HepG2 (cell line): Measurements from ENCODE around the gene NINJ2. TPM values are rescaled to one million over a fixed set of nuclear protein-coding genes. Genes with fewer than 3 reads are reported as not detected.

Experiments
- AHDC1 ChIP-seq: sonication (generic); formaldehyde crosslinking; IDR thresholded peaks from 2 replicates; pipeline ENCODE4 v1.5.1; 2020; ENCODE audit warnings: mild to moderate bottlenecking, missing genetic modification reagents, borderline replicate concordance
- ATF7 ChIP-seq, 2 experiments: fragments of 450-650 bp in 1 of 2; sonication (generic) in 1 of 2; formaldehyde crosslinking in 1 of 2; IDR thresholded peaks; 2 replicates each; pipeline versions ENCODE4 v1.4.0 to v1.6.1; 2016 to 2020; ENCODE audit warnings: antibody characterized with exemption in 1 of 2, mild to moderate bottlenecking in 1 of 2, missing genetic modification reagents in 1 of 2
- ATF7-NPFF ChIP-seq: sonication (generic); formaldehyde crosslinking; IDR thresholded peaks from 2 replicates; pipeline ENCODE4 v1.8.1; 2023; ENCODE audit warnings: mild to moderate bottlenecking, low read depth, missing genetic modification reagents, moderate library complexity
- BRF2 ChIP-seq: sonication (generic); formaldehyde crosslinking; IDR thresholded peaks from 2 replicates; pipeline ENCODE4 v1.8.1; 2022; ENCODE audit warnings: mild to moderate bottlenecking, missing genetic modification reagents
- FOSL1 ChIP-seq: sonication (generic); formaldehyde crosslinking; IDR thresholded peaks from 2 replicates; pipeline ENCODE4 v1.9.0; 2021; ENCODE audit warnings: missing genetic modification reagents, borderline replicate concordance
- FOXK2 ChIP-seq: fragments of 450-650 bp; IDR thresholded peaks from 2 replicates; pipeline ENCODE4 v1.6.1; 2016
- GLI4 ChIP-seq: sonication (generic); formaldehyde crosslinking; IDR thresholded peaks from 2 replicates; pipeline ENCODE4 v1.5.1; 2020; ENCODE audit warnings: missing genetic modification reagents, mild to moderate bottlenecking, moderate library complexity, borderline replicate concordance
- HDAC2 ChIP-seq: sonication (generic); formaldehyde crosslinking; IDR thresholded peaks from 2 replicates; pipeline ENCODE4 v1.4.0; 2020; ENCODE audit warnings: missing genetic modification reagents
- HMG20A ChIP-seq: IDR thresholded peaks from 2 replicates; pipeline ENCODE4 v1.6.1; 2016; ENCODE audit warnings: borderline replicate concordance
- IKZF1 ChIP-seq: fragments of 450-650 bp; IDR thresholded peaks from 2 replicates; pipeline ENCODE4 v1.7.1; 2016
- IRF9 ChIP-seq: sonication (generic); formaldehyde crosslinking; IDR thresholded peaks from 2 replicates; pipeline ENCODE4 v1.8.0; 2022; ENCODE audit warnings: missing genetic modification reagents, mild to moderate bottlenecking, borderline replicate concordance
- JARID2 ChIP-seq: sonication (generic); formaldehyde crosslinking; IDR thresholded peaks from 2 replicates; pipeline ENCODE4 v1.8.1; 2023; ENCODE audit warnings: missing genetic modification reagents, inconsistent platforms; ENCODE audit not compliant: insufficient replicate concordance
- PHF5A ChIP-seq: IDR thresholded peaks from one replicate; pipeline ENCODE4 v1.6.1; 2018; ENCODE audit warnings: low read depth, missing genetic modification reagents; ENCODE audit not compliant: unreplicated experiment
- RBAK ChIP-seq: sonication (generic); formaldehyde crosslinking; IDR thresholded peaks from 2 replicates; pipeline ENCODE4 v1.5.1; 2020; ENCODE audit warnings: mild to moderate bottlenecking, missing genetic modification reagents
- TARDBP ChIP-seq: sonication (generic); formaldehyde crosslinking; IDR thresholded peaks from 2 replicates; pipeline ENCODE4 v1.8.0; 2022; ENCODE audit warnings: mild to moderate bottlenecking, missing genetic modification reagents
- ZNF205 ChIP-seq: IDR thresholded peaks from 2 replicates; pipeline ENCODE4 v1.6.1; 2018; ENCODE audit warnings: missing biosample characterization, missing genetic modification reagents
- ZNF468 ChIP-seq: sonication (generic); formaldehyde crosslinking; IDR thresholded peaks from 2 replicates; pipeline ENCODE4 v1.8.0; 2022; ENCODE audit warnings: mild to moderate bottlenecking, moderate library complexity, missing genetic modification reagents
- ZNF552 ChIP-seq: sonication (generic); formaldehyde crosslinking; IDR thresholded peaks from 2 replicates; pipeline ENCODE4 v1.9.0; 2022; ENCODE audit warnings: missing genetic modification reagents, mild to moderate bottlenecking, borderline replicate concordance
- ZNF619 ChIP-seq: sonication (generic); formaldehyde crosslinking; IDR thresholded peaks from 2 replicates; pipeline ENCODE4 v1.4.0; 2020; ENCODE audit warnings: mild to moderate bottlenecking, missing genetic modification reagents
- ZNF670 ChIP-seq: sonication (generic); formaldehyde crosslinking; IDR thresholded peaks from 2 replicates; pipeline ENCODE4 v1.8.0; 2022; ENCODE audit warnings: mild to moderate bottlenecking, missing genetic modification reagents, borderline replicate concordance
- ZNF709 ChIP-seq: sonication (generic); formaldehyde crosslinking; IDR thresholded peaks from 2 replicates; pipeline ENCODE4 v1.5.0; 2020; ENCODE audit warnings: mild to moderate bottlenecking, missing genetic modification reagents
- ZSCAN9 ChIP-seq: IDR thresholded peaks from 2 replicates; pipeline ENCODE4 v1.6.1; 2016; ENCODE audit warnings: borderline replicate concordance
- polyA plus RNA-seq, 8 experiments: library from polyadenylated mRNA; depleted of rRNA in 3 of 8; stranded (reverse) in 7 of 8; unstranded in 1 of 8; fragments of >200 nt; fragmentation: Illumina TruSeq in 4 of 8; extraction: Trizol in 4 of 8; gene quantifications; 2 replicates each; pipeline versions ENCODE4 v1.2.1 to v1.2.3, GENCODE V29; 2011 to 2016; ENCODE audit warnings: low read depth in 4 of 8, missing spikeins in 1 of 8, mixed read lengths in 1 of 8; ENCODE audit not compliant: insufficient read depth in 1 of 8
- total RNA-seq, 5 experiments: library from RNA; depleted of rRNA; stranded (reverse); fragments of >200 nt; fragmentation: Illumina TruSeq; extraction: Trizol; gene quantifications; 2 replicates each; pipeline ENCODE4 v1.2.3, GENCODE V29; 2016; ENCODE audit warnings: low read depth in 1 of 5

The NINJ2 gene
- total and polyA plus RNA-seq, 2 of the 13 experiments (the other 11 are each of a cell fraction or from before 2014, with no cell fraction given): 0.62 to 3.8 TPM

GRCh38 chr12:646442-647384, 16.5 kb downstream of the NINJ2 start (continued):
- TF ChIP-seq AHDC1 (peak; percentile 91; the same call in 1 of the 2 replicates), ATF7-NPFF (peak; percentile 63; the same call in 1 of the 2 replicates), TARDBP (CRISPR knock-in tag) (peak; percentile 95; the same call in 1 of the 2 replicates), ZNF552 (CRISPR knock-in tag) (no peak; the same call in 1 of the 2 replicates), PHF5A (CRISPR knock-in tag) (no peak), GLI4 (CRISPR knock-in tag) (no peak), ZNF468 (CRISPR knock-in tag) (no peak), BRF2 (CRISPR knock-in tag) (no peak; the same call in 1 of the 2 replicates), IRF9 (no peak), ATF7 (IDR thresholded peaks at IDR 0.05) (no peak), ATF7 (CRISPR knock-in tag; IDR thresholded peaks at IDR 0.05) (peak; percentile 40; the same call in 1 of the 2 replicates), FOXK2 (peak; percentile 70), ZNF709 (CRISPR knock-in tag) (0 out of 2 replicates have a peak, but pooled peaks have one; percentile 51), ZSCAN9 (CRISPR knock-in tag) (peak; percentile 67; the same call in 1 of the 2 replicates), IKZF1 (no peak), JARID2 (CRISPR knock-in tag) (no peak), HDAC2 (CRISPR knock-in tag) (peak; percentile 95), ZNF205 (peak; percentile 59; the same call in 1 of the 2 replicates), FOSL1 (CRISPR knock-in tag) (no peak), ZNF619 (CRISPR knock-in tag) (no peak), RBAK (no peak), HMG20A (CRISPR knock-in tag) (peak; percentile 93), ZNF670 (CRISPR knock-in tag) (peak; percentile 90)
